SK-N-MC (cell line): ENCODE measurements around the gene EXD3.

Experiments
- DNase-seq: peaks from one replicate; pipeline ENCODE4 v3.0.0-alpha.2; 2011; ENCODE audit warnings: low read depth, low spot score
- H3K27ac ChIP-seq: fragments of 200-600 bp; sonication (generic); 2 replicates; pipeline ENCODE4 v1.5.1; 2016; ENCODE audit warnings: mixed run types
- H3K36me3 ChIP-seq: fragments of 200-600 bp; sonication (generic); 2 replicates; pipeline ENCODE4 v1.6.1; 2017; ENCODE audit warnings: antibody characterized with exemption, low read length, mixed read lengths; ENCODE audit not compliant: insufficient read depth
- H3K4me3 ChIP-seq: fragments of 200-600 bp; sonication (generic); 2 replicates; pipeline ENCODE4 v1.5.1; 2016
- H3K9ac ChIP-seq: fragments of 200-600 bp; sonication (generic); 2 replicates; pipeline ENCODE4 v1.8.0; 2017; ENCODE audit warnings: mixed run types, mixed read lengths; ENCODE audit not compliant: insufficient read length
- H3K9me3 ChIP-seq: fragments of 200-600 bp; sonication (generic); 2 replicates; pipeline ENCODE4 v1.6.1; 2017; ENCODE audit warnings: low read depth, mild to moderate bottlenecking, antibody characterized with exemption, low read length, moderate library complexity, mixed read lengths
- EZH2 ChIP-seq: fragments of 200-600 bp; sonication (generic); IDR thresholded peaks from one replicate; pipeline ENCODE4 v1.6.1; 2017; ENCODE audit warnings: antibody characterized with exemption
- FOXP2 ChIP-seq: optimal IDR thresholded peaks from 2 replicates; pipeline ENCODE3; 2011; ENCODE audit warnings: mild to moderate bottlenecking, moderate library complexity; ENCODE audit not compliant: insufficient read depth; ENCODE audit errors: extremely low read length, control extremely low read depth
- POLR2AphosphoS5 ChIP-seq: IDR thresholded peaks from 2 replicates; pipeline ENCODE4 v1.6.1; 2012; ENCODE audit warnings: mild to moderate bottlenecking, low read depth, low read length, borderline replicate concordance

The EXD3 gene

GRCh38 chr9:137464291-137464999, 41.5 kb upstream of the EXD3 start:
- H3K36me3 ChIP-seq = no peaks in the 10 kb centered on the region
- TF ChIP-seq FOXP2 = no peak
- no peak for TF ChIP-seq POLR2AphosphoS5
- TF ChIP-seq EZH2 = no peak
- H3K27ac ChIP-seq = no peak overlapping the region
- no peak overlapping the region for H3K9ac ChIP-seq
- H3K4me3 ChIP-seq = no peak overlapping the region
- H3K9me3 ChIP-seq = no peaks in the 10 kb centered on the region
- no peak for DNase-seq

DNA sequence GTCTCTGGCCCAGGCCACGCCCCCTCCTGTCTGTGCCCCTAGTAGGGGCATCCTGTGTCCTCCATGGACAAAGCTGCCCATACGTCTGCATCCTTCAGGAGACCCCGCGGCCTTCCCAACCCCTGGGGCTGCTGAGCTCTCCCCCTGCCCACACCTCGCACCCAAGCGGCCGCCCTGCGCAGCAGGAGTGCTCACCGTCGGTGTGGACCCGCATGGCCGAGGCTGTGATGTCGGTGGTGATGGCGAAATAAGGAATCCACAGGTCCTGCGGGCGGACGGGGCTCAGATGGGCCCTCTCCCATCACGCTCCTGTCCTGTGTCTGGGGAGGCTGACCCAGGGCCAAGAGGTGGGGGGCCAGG, 40.9 kb upstream of the EXD3 start:
- Histone ChIP-seq H3K27ac (no peak overlapping the region), H3K9ac (no peak overlapping the region), H3K9me3 (no peaks in the 10 kb centered on the region), H3K4me3 (no peak overlapping the region), H3K36me3 (no peaks in the 10 kb centered on the region)
- TF ChIP-seq FOXP2 (no peak), EZH2 (no peak), POLR2AphosphoS5 (no peak)
- DNase-seq = no peak

DNA sequence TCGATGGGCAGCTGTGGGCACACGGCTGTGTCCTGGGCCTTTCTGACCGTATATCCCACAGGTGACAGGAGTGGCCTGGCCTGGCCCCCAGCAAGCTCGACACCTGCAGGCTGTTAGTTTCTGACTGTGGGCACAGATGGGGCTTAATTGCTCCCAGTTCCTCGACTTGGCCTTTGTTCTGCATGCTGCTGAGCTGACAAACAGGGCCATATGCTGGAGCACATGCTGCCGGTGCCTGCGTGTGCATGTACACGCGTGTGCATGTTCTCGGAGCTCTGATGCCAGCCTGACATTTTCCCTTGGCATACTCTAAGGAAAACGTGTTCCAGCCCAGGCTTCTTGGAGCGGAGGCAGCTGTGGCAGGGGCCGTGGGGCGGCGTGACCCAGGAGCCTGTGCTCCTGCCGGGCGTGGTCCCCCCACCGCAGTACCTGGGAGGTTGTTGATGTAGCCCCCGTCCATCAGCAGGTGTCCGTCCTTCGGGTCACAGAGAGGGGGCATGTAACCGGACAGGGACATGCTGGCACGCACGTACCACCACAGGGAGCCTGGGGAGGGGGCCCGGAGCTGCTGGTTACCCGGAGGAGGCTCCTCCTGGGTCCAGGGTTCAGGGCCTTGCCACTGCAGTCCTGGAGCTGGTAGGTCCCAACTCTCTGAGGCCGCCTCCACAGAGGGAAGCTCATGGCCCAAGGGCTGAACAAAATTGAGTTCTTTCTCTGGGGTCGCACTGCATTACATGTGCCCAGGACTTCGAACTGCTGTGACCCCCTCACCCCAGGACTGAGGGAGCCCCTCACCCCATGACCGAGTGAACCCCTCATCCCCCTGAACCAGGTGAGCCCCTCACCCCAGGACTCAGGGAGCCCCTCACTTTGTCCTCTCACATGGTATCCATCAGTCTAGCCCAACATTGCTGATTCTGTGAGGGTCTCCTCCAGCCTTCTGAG, 40.3 kb upstream of the EXD3 start:
- no peak for DNase-seq
- no peak overlapping the region for H3K4me3 ChIP-seq
- TF ChIP-seq POLR2AphosphoS5 (no peak), EZH2 (no peak), FOXP2 (no peak)
- no peak overlapping the region for H3K9ac ChIP-seq
- no peak overlapping the region for H3K27ac ChIP-seq
- H3K36me3 ChIP-seq = no peaks in the 10 kb centered on the region
- no peaks in the 10 kb centered on the region for H3K9me3 ChIP-seq

DNA sequence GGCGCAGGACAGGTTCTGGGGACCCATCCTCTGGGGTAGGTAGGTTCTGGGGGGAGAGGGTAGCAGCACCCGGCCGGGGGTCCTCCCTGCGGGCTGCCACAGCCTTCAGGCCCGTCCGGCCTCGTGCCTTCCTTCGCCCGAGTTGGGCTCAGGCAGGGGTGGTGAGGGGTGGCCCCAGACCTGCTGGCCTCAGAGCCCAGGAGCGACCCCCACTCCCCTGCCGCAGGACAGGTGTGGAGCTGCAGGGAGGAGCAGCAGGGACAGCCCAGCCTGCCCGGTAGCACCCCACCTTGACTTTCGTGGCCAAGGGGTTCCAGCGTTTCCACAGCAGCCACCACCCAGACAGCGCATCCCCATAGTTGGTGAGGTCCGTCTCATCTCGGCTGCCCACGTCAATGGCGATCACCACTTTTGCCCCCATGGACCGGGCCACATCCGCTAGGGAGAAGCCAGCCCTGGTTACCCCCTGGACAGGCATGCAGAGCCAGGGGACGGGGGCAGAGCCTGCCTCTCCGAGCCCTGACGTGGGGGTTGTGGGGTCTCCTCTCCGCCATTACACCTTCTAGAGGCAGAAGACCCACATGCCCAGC, 39.5 kb upstream of the EXD3 start:
- Histone ChIP-seq H3K4me3 (no peak overlapping the region), H3K27ac (no peak overlapping the region), H3K9me3 (no peaks in the 10 kb centered on the region), H3K36me3 (no peaks in the 10 kb centered on the region), H3K9ac (no peak overlapping the region)
- no peak for DNase-seq
- TF ChIP-seq POLR2AphosphoS5 = no peak
- TF ChIP-seq FOXP2 = no peak
- TF ChIP-seq EZH2 = no peak

- no peak for DNase-seq
- Histone ChIP-seq H3K9ac (no peak overlapping the region), H3K36me3 (no peaks in the 10 kb centered on the region; the same call in 1 of the 2 replicates), H3K9me3 (no peaks in the 10 kb centered on the region), H3K27ac (no peak overlapping the region), H3K4me3 (no peak overlapping the region)
- TF ChIP-seq FOXP2 (no peak), POLR2AphosphoS5 (no peak), EZH2 (no peak)
Observed at GRCh38 chr9:137461663-137462395, 38.9 kb upstream of the EXD3 start.

DNA sequence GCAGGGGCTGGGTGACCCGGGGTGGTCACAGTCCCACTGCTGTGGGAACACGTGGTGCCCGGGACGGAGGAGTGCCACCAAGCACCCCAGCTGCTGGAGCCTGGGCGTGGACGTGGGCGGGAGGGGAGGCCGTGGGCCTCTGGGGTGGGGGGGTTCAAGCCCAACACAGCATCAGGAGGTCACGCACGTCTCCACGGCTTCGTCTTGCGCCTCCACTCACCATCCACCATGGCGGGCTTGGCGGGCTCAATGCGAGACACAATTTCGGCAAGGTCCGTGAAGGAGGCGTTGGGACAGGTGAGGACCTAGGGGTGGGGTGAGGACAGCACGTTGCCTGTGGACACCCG, 38.3 kb upstream of the EXD3 start:
- Histone ChIP-seq H3K9me3 (no peaks in the 10 kb centered on the region), H3K9ac (no peak overlapping the region), H3K4me3 (no peak overlapping the region), H3K27ac (no peak overlapping the region), H3K36me3 (no peaks in the 10 kb centered on the region; the same call in 1 of the 2 replicates)
- no peak for TF ChIP-seq FOXP2
- TF ChIP-seq EZH2 = no peak
- TF ChIP-seq POLR2AphosphoS5 = no peak
- DNase-seq = no peak

- TF ChIP-seq POLR2AphosphoS5 (no peak), FOXP2 (no peak), EZH2 (no peak)
- Histone ChIP-seq H3K36me3 (no peaks in the 10 kb centered on the region; the same call in 1 of the 2 replicates), H3K9me3 (no peaks in the 10 kb centered on the region), H3K27ac (no peak overlapping the region), H3K9ac (no peak overlapping the region), H3K4me3 (no peak overlapping the region)
- no peak for DNase-seq
Observed at GRCh38 chr9:137460363-137461315, 37.7 kb upstream of the EXD3 start.
